ENCODE results near the gene CFAP52.

- TF ChIP-seq CTCF (IDR thresholded peaks at IDR 0.05; ENCODE audit: insufficient read depth, low read length) (no peak), POLR2AphosphoS5 (IDR thresholded peaks at IDR 0.05; ENCODE audit: low read depth) (no peak), GABPA (IDR thresholded peaks at IDR 0.05; ENCODE audit: low read depth) (no peak), REST (IDR thresholded peaks at IDR 0.05; ENCODE audit: insufficient replicate concordance, low read depth) (no peak), SPI1 (IDR thresholded peaks at IDR 0.05; ENCODE audit: borderline replicate concordance, low read depth) (no peak)
Observed at GRCh38 chr17:9606453-9606852, 30.0 kb downstream of the CFAP52 start.

Measured in HL-60 (cell line).